Large intestine (tissue), 12 donors: ENCODE measurements around the gene KLK11. TPM values are rescaled to one million over a fixed set of nuclear protein-coding genes. Genes with fewer than 3 reads are reported as not detected.

ENCODE experiments used
- DNase-seq, 2 donors: peaks; one replicate each; pipeline versions ENCODE4 v3.0.0 to v3.0.0-alpha.2; 2013
- H3K27ac ChIP-seq: one replicate; pipeline ENCODE4 v1.5.1; 2013; ENCODE audit warnings: low read length
- H3K27me3 ChIP-seq: 2 replicates; pipeline ENCODE4 v1.6.1; 2013; ENCODE audit warnings: low read length; ENCODE audit not compliant: control insufficient read depth, insufficient read depth
- H3K36me3 ChIP-seq: 2 replicates; pipeline ENCODE4 v1.6.1; 2013; ENCODE audit warnings: low read length; ENCODE audit not compliant: control insufficient read depth, insufficient read depth
- H3K4me1 ChIP-seq: one replicate; pipeline ENCODE4 v1.6.1; 2013; ENCODE audit warnings: low read length; ENCODE audit not compliant: control insufficient read depth, insufficient read depth
- H3K4me3 ChIP-seq: one replicate; pipeline ENCODE4 v1.5.1; 2013; ENCODE audit warnings: low read length
- H3K9me3 ChIP-seq: one replicate; pipeline ENCODE4 v1.6.1; 2013; ENCODE audit warnings: mild to moderate bottlenecking, low read depth, low read length, moderate library complexity; ENCODE audit not compliant: control insufficient read depth
- WGBS: methylation state at CpG from one replicate; pipeline ENCODE4 v1.1.5; 2013; ENCODE audit warnings: low lambda C conversion rate; ENCODE audit not compliant: insufficient coverage; 5-methylcytosine and 5-hydroxymethylcytosine counted together
- long read RNA-seq, 11 donors: transcript quantifications; one replicate each; lab custom pipeline, GENCODE V29; 2026
- polyA plus RNA-seq: library from polyadenylated mRNA; unstranded; fragments of 120-200 nt; gene quantifications from one replicate; pipeline ENCODE4 v1.2.1, GENCODE V29; 2013

Gene KLK11, protein sequence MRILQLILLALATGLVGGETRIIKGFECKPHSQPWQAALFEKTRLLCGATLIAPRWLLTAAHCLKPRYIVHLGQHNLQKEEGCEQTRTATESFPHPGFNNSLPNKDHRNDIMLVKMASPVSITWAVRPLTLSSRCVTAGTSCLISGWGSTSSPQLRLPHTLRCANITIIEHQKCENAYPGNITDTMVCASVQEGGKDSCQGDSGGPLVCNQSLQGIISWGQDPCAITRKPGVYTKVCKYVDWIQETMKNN
- 10.3 TPM for polyA plus RNA-seq
- long read RNA-seq, donor 1, partial matches to known transcripts, result 0 of 1 reads
- long read RNA-seq, donor 1, other reads (novel, unspliced or antisense), result 0 of 1 reads
- long read RNA-seq, donor 2, partial matches to known transcripts, result 0 of 1 reads
- long read RNA-seq, donor 2, other reads (novel, unspliced or antisense), result 0 of 1 reads
- long read RNA-seq, donor 3, partial matches to known transcripts, result 0 of 1 reads
- long read RNA-seq, donor 3, other reads (novel, unspliced or antisense), result 0 of 1 reads
- long read RNA-seq, donor 4, result 0 reads
- long read RNA-seq, donor 5, partial matches to known transcripts, result 0 of 1 reads
- long read RNA-seq, donor 5, other reads (novel, unspliced or antisense), result 0 of 1 reads
- long read RNA-seq, donor 6, result 0 reads
- long read RNA-seq, donor 7, result 0 reads
- long read RNA-seq, donor 8, partial matches to known transcripts, result 0 of 1 reads
- long read RNA-seq, donor 8, other reads (novel, unspliced or antisense), result 0 of 1 reads
- long read RNA-seq, donor 9, partial matches to known transcripts, result 0 of 1 reads
- long read RNA-seq, donor 9, other reads (novel, unspliced or antisense), result 0 of 1 reads
- long read RNA-seq, donor 10, partial matches to known transcripts, result 0 of 2 reads
- long read RNA-seq, donor 10, other reads (novel, unspliced or antisense), result 0 of 2 reads
- long read RNA-seq, donor 11, result 0 reads

DNA sequence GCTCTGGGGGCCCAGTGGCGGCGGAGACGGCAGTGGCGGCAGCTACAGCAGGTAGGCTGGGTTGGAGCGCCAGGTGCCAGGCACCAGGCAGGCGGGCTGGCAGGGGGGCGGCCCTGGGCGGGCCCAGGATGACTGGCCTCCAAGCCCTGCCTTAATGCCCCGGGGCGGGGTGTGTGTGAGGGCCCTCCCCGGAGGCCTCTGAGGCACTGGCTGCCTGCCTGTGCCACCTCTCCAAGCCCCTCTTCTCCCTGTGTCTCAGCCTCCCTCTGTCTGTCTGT, at the start of gene KLK11:
KLK11 (minus strand) TSS at position 63 of the 278 bp plus-strand sequence. CDS start 985 bp downstream, outside the sequence.
- Histone ChIP-seq H3K4me1 (no peaks in the 10 kb centered on the region), H3K4me3 (no peak within 1 kb of the TSS), H3K36me3 (no peaks in the 10 kb centered on the region), H3K9me3 (no peaks in the 10 kb centered on the region), H3K27me3 (peaks cover 15% of the 10 kb centered on the region), H3K27ac (no peak within 1 kb of the TSS)
- WGBS, result no CpG with 5 or more reads among the region's 11 CpGs
- DNase-seq, result no peak

DNA sequence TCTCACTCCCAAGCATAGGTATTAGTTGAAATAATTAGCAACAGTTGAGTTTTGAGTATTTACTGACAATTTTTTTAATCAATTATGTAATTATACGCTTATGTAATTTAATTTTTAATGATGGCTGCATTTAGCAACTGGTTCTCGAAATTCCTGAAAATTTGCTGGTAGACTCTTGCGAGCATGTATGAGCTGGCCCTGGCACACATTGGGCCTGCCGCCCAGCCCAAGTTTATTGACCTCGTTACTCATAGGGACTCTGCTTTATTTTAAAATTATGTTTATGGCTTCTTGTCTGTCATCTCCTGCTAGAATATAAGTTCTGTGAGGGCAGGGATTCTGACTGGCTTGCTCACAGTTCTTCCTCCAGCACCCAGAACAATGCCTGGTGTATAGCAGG, 49.6 kb upstream of the KLK11 start:
- Histone ChIP-seq H3K9me3 (no peaks in the 10 kb centered on the region), H3K27me3 (no peaks in the 10 kb centered on the region), H3K27ac (no peak overlapping the region), H3K4me1 (no peaks in the 10 kb centered on the region), H3K4me3 (no peak overlapping the region), H3K36me3 (no peaks in the 10 kb centered on the region)
- DNase-seq, result no peak
- WGBS, result 100% methylated on average over 2 of the region's 5 CpGs

DNA sequence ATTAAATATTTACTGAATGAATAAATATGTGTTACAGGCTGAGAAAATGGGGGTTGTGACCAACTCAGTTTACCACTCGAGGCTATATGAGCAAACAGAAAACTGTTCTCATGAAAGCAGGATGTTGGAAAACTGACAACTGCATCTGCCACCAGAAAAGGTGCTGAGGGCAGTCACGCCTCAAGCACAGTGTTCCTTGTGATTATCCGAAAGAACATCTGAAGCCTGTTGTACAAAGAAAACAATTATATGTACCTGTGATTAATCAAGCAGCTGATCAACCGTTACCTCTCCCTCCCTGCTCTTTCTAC, 44.6 kb upstream of the KLK11 start:
- no peak overlapping the region for H3K27ac ChIP-seq
- H3K9me3 ChIP-seq, result no peaks in the 10 kb centered on the region
- DNase-seq, result no peak
- no CpG with 5 or more reads among the region's 4 CpGs for WGBS
- H3K27me3 ChIP-seq, result peaks cover 2% of the 10 kb centered on the region
- no peaks in the 10 kb centered on the region for H3K36me3 ChIP-seq
- H3K4me3 ChIP-seq, result no peak overlapping the region
- no peaks in the 10 kb centered on the region for H3K4me1 ChIP-seq

DNA sequence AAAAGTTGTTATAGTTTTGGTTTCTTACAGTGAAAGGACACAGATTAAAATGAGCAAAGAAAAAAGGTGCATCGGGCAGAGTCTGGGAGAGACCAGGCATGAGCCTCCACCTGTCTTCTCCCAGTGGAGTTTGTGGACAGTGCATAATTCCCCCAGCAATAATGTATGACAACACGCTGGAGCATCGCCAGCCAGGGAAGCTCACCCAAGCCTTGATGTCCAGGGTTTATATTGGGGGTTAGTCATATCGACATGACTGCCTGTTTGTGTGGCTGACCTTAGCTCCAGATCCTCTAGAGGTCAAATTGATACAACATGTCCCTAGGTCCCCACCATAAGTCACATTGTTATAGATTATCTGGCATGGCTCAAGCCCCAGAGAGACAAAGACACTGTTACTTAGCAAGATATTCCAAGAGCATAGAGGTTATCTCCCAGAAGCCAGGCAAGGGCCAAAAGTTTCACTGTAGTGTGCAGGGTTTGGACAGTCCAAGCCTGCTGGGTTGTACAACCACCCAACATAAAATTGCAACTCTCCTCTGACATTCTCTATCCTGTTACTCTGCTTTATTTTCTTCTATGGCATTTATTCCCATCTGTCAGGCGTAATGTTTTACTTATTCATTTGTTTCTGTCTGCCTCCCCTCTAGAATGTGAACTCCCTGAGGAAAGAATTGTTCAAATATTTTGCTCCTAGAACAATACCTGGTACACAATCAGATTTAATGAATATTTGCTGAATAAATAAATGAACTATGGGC, 44.1 kb upstream of the KLK11 start:
- H3K9me3 ChIP-seq, result no peaks in the 10 kb centered on the region
- no peak overlapping the region for H3K27ac ChIP-seq
- peaks cover 7% of the 10 kb centered on the region for H3K27me3 ChIP-seq
- WGBS, result 76% methylated on average over 2 of the region's 5 CpGs
- H3K4me3 ChIP-seq, result no peak overlapping the region
- H3K36me3 ChIP-seq, result no peaks in the 10 kb centered on the region
- no peaks in the 10 kb centered on the region for H3K4me1 ChIP-seq
- no peak for DNase-seq

DNA sequence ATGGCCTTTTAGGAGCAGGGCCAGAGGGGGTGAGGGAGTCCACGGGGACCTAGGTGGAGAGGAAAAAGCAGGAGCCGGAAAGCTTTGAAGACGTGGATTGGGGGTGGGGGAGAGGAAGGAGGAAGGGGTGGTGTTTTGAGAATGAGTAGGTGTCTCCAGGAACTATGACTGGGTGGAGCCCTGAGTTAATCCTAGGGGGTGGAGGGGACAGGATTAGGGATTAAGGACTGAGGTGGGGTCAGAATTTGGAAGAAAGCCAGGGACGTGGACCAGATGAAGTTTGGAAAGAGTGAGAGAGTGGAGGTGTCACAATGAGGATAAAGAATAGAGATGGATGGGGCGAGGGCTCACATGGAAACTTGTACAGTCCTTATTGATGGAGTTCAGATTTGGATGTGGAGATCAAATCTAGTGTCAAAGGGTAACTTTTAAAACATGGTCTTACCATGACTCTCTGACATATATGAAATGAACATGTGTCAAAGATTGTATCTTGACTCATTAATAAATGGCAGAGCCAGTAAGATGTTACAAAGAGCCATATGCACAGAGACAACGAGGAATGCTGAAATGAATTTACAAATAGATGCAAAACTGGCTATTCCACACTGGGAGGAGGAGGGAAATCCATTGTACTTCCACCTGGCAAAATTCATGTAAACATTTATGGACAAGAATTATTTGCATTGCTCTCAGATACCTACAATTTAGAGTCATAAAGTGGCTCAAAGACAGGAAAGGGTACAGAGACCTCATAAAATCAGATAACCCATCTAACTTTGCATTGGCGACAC, 40.2 kb upstream of the KLK11 start:
- WGBS, result 75% methylated on average over 3 of the region's 7 CpGs
- H3K36me3 ChIP-seq, result no peaks in the 10 kb centered on the region
- no peaks in the 10 kb centered on the region for H3K4me1 ChIP-seq
- H3K9me3 ChIP-seq, result no peaks in the 10 kb centered on the region
- peaks cover 25% of the 10 kb centered on the region for H3K27me3 ChIP-seq
- no peak overlapping the region for H3K4me3 ChIP-seq
- no peak for DNase-seq
- no peak overlapping the region for H3K27ac ChIP-seq

DNA sequence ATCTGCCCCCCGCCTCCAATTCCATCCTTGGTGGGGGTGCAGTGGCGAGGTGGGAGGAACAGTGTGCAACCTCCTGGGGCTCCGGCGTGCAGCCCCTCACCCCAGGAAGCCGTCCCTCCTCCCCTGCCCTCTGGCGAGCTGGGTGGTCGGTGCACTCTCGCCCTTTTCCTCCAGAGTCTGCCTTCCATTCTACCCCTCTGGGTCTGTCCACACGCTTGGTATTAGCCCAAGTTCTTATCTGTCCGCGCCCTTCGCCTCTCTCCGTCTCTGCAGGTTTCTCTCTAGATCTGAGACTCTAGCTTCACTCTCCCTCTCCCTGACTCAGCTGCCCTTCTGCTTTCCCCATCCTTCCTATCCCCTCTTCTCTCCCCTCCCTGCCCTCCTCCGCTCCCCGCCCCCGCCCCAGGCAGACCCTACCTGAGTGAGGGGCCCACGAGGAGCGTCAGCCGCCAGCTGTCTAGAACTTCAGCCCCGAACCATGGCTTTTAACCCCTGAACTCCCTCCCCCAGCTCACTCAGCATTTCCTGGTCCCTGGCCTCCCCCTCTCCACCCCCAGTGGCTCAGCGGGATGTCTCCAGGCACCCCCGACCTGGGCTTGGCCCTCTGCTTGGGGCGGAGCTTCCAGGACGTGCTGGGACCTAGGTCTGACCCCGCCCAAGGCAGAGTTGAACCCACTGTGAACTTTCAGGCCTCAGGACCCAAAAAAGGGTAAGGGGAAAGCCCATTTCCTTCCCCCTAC, 39.0 kb upstream of the KLK11 start:
- no CpG with 5 or more reads among the region's 25 CpGs for WGBS
- H3K36me3 ChIP-seq, result no peaks in the 10 kb centered on the region

DNA sequence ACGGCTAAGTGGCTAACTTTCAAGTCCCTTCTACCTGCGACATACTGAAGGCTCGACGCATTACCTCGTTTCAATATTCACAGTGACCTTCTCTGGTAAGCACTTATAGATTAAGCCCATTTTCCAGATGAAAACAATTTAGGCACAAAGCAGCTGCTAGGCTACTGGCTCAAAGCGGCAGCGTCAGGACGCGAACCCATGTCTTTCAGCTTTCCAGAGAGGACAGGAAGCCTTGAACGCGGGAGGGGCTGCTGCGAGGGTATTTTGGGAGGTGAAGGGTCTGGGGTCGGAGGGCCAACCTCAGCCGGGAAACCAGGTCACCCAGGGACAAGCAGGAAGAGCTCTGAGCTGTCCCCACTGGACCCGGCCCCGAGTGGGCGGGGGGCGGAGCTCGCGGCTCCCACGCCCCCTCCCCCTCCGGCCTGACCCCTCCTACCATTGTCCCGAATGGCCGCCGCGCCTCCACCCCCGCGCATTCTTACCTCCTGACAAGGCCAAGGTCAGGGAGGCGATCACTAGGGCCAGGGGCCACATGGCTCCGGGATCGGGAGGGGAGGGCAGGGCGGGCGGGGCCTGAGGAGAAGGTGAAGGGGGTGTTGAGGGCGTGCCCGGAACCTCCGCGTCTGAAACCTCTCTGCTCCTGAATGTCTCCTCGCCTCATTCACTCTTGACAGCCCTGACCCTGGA, 38.3 kb upstream of the KLK11 start, which contains the start of gene KLK13:
KLK13 (minus strand) TSS at position 559 of the 687 bp plus-strand sequence; CDS start at position 534, 25 bp downstream.
- no peak for DNase-seq
- Histone ChIP-seq H3K4me3 (no peak within 1 kb of the TSS), H3K36me3 (no peaks in the 10 kb centered on the region), H3K27me3 (peaks cover 27% of the 10 kb centered on the region), H3K4me1 (no peaks in the 10 kb centered on the region), H3K27ac (no peak within 1 kb of the TSS), H3K9me3 (no peaks in the 10 kb centered on the region)
- WGBS, result no CpG with 5 or more reads among the region's 38 CpGs

More for the DNA sequence above, 39.0 kb upstream of the KLK11 start:
- peaks cover 25% of the 10 kb centered on the region for H3K27me3 ChIP-seq
- no peak for DNase-seq
- no peaks in the 10 kb centered on the region for H3K9me3 ChIP-seq
- H3K27ac ChIP-seq, result no peak overlapping the region
- H3K4me1 ChIP-seq, result no peaks in the 10 kb centered on the region
- H3K4me3 ChIP-seq, result no peak overlapping the region

DNA sequence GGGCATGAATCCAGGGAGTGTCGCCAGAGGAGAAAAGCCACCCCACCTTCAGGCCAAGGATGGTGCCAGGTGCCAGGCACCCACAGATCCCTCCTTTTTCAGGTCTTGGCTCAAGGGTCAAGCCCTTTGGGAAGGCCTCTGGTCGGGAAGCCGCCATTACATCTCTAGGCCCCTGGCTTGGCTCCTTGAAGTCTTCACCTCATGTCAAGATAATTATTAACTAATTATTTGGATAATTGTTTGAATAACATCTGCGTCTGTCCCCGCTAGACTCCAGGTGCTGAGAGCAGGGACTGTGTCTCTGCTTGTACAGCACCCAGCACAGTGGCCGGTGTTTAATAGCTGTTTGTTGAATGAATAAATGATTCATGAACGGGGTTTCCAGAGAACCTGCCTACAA, 37.2 kb upstream of the KLK11 start:
- no peak for DNase-seq
- Histone ChIP-seq H3K4me1 (no peaks in the 10 kb centered on the region), H3K4me3 (no peak overlapping the region), H3K27me3 (peaks cover 27% of the 10 kb centered on the region), H3K36me3 (no peaks in the 10 kb centered on the region), H3K27ac (no peak overlapping the region), H3K9me3 (no peaks in the 10 kb centered on the region)
- WGBS, result no CpG with 5 or more reads among the region's 7 CpGs

DNA sequence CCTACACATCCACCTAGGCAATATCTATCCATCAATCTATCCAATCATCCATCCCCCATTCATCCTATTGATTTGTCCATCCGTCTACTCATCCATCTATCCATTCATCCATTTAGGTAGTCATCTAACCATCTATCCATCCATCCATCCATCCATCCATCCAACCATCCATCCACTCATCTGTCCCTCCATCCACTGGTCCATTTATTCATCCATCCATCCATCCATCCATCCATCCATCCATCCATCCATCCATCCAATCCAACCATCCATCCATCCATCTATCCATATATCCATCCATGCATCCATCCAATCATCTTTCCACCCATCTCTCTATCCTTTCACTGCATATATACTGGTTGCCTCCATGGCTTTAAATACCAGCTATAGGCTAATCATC, 34.6 kb upstream of the KLK11 start:
- Histone ChIP-seq H3K4me1 (no peaks in the 10 kb centered on the region), H3K36me3 (no peaks in the 10 kb centered on the region), H3K4me3 (no peak overlapping the region), H3K27ac (no peak overlapping the region), H3K9me3 (no peaks in the 10 kb centered on the region), H3K27me3 (peaks cover 24% of the 10 kb centered on the region)
- WGBS, result 17% methylated on average over 1 of the region's 1 CpG
- no peak for DNase-seq
